Lower leg skin (tissue), 3 donors: ENCODE results near the gene SOAT1.

Experiments
- CTCF ChIP-seq, 3 donors: fragments of 450-650 bp; IDR thresholded peaks; one replicate each; pipeline ENCODE4 v1.5.1; 2016; ENCODE audit warnings: antibody characterized with exemption in 3 of 3, mild to moderate bottlenecking in 3 of 3, moderate library complexity in 2 of 3
- POLR2A ChIP-seq, 2 donors: fragments of 450-650 bp; IDR thresholded peaks; one replicate each; pipeline ENCODE4 v1.6.1; 2016 to 2017; ENCODE audit warnings: antibody characterized with exemption in 2 of 2, mild to moderate bottlenecking in 1 of 2, moderate library complexity in 1 of 2

- TF ChIP-seq CTCF (IDR thresholded peaks at IDR 0.05) (no peak), POLR2A (IDR thresholded peaks at IDR 0.05) (no peak)
Observed at GRCh38 chr1:179385510-179385909, 91.9 kb downstream of the SOAT1 start.
